PFSK-1 (cell line): Measurements from ENCODE around the gene TTC34.

ENCODE experiments used
- POLR2AphosphoS5 ChIP-seq: IDR thresholded peaks from 2 replicates; pipeline ENCODE4 v1.6.1; 2012; ENCODE audit warnings: low read depth, mild to moderate bottlenecking, control low read depth, low read length, moderate library complexity
- REST ChIP-seq, 2 experiments: IDR thresholded peaks; 2 replicates each; pipeline versions ENCODE4 v1.6.1 to v1.8.0; 2011 to 2012; ENCODE audit warnings: low read depth in 2 of 2, low read length in 2 of 2, control low read depth in 1 of 2, inconsistent platforms in 1 of 2, mild to moderate bottlenecking in 1 of 2, moderate library complexity in 1 of 2; ENCODE audit not compliant: insufficient read depth in 1 of 2
- SIN3A ChIP-seq: IDR thresholded peaks from 2 replicates; pipeline ENCODE4 v1.6.1; 2012; ENCODE audit warnings: mild to moderate bottlenecking, low read length, moderate library complexity, borderline replicate concordance; ENCODE audit not compliant: insufficient read depth
- TAF1 ChIP-seq: IDR thresholded peaks from 2 replicates; pipeline ENCODE4 v1.6.1; 2012; ENCODE audit warnings: low read length, control low read depth, borderline replicate concordance; ENCODE audit not compliant: insufficient read depth

- TF ChIP-seq POLR2AphosphoS5 (no peak), TAF1 (no peak), REST (IDR thresholded peaks at IDR 0.05; ENCODE audit: insufficient read depth in 1 of 2, low read depth in 2 of 2, low read length in 2 of 2) (no peak), SIN3A (no peak)
Measured at GRCh38 chr1:2642131-2642559, 159.3 kb downstream of the TTC34 start.
